SW 1271 (cell line): ENCODE measurements around the gene KIR2DL3.

Experiments used
- DNase-seq, 2 experiments: peaks; one replicate each; lab custom pipeline; 2025; lab: John Stamatoyannopoulos, UW

KIR2DL3 gene

GRCh38 chr19:54792814-54793213 lies 54.5 kb downstream of the KIR2DL3 start:
- DNase-seq, result no peak

- no peak for DNase-seq
Measured at GRCh38 chr19:54795758-54796157, 57.4 kb downstream of the KIR2DL3 start.
